Measurements from ENCODE around the gene PRKCH.

Gene PRKCH

GRCh38 chr14:61453103-61453767 lies 131.9 kb downstream of the PRKCH start:
- TF ChIP-seq FOXP2 (optimal IDR thresholded peaks at IDR 0.05; ENCODE audit: borderline replicate concordance, extremely low read depth, extremely low read length, insufficient read depth): no peak
- TF ChIP-seq TAF1 (IDR thresholded peaks at IDR 0.05; ENCODE audit: borderline replicate concordance, insufficient read depth, low read length): no peak
- TF ChIP-seq SIN3A (IDR thresholded peaks at IDR 0.05; ENCODE audit: borderline replicate concordance, insufficient read depth, low read length): no peak
- no peak for TF ChIP-seq REST (IDR thresholded peaks at IDR 0.05; ENCODE audit: insufficient read depth in 1 of 2, low read depth in 2 of 2, low read length in 2 of 2)
- no peak for TF ChIP-seq POLR2AphosphoS5 (IDR thresholded peaks at IDR 0.05; ENCODE audit: low read depth, low read length)

GRCh38 chr14:61454545-61454944 lies 133.2 kb downstream of the PRKCH start:
- TF ChIP-seq SIN3A (IDR thresholded peaks at IDR 0.05; ENCODE audit: borderline replicate concordance, insufficient read depth, low read length) (no peak), REST (IDR thresholded peaks at IDR 0.05; ENCODE audit: insufficient read depth in 1 of 2, low read depth in 2 of 2, low read length in 2 of 2) (no peak), FOXP2 (optimal IDR thresholded peaks at IDR 0.05; ENCODE audit: borderline replicate concordance, extremely low read depth, extremely low read length, insufficient read depth) (no peak), TAF1 (IDR thresholded peaks at IDR 0.05; ENCODE audit: borderline replicate concordance, insufficient read depth, low read length) (no peak), POLR2AphosphoS5 (IDR thresholded peaks at IDR 0.05; ENCODE audit: low read depth, low read length) (no peak)

- TF ChIP-seq FOXP2 (optimal IDR thresholded peaks at IDR 0.05; ENCODE audit: borderline replicate concordance, extremely low read depth, extremely low read length, insufficient read depth): no peak
- TF ChIP-seq SIN3A (IDR thresholded peaks at IDR 0.05; ENCODE audit: borderline replicate concordance, insufficient read depth, low read length): no peak
- TF ChIP-seq REST (IDR thresholded peaks at IDR 0.05; ENCODE audit: insufficient read depth in 1 of 2, low read depth in 2 of 2, low read length in 2 of 2): no peak
- TF ChIP-seq POLR2AphosphoS5 (IDR thresholded peaks at IDR 0.05; ENCODE audit: low read depth, low read length): no peak
- TF ChIP-seq TAF1 (IDR thresholded peaks at IDR 0.05; ENCODE audit: borderline replicate concordance, insufficient read depth, low read length): no peak
These were observed 134.0 kb downstream of the PRKCH start for GRCh38 chr14:61455351-61455750.

GRCh38 chr14:61456720-61457119 lies 135.3 kb downstream of the PRKCH start:
- no peak for TF ChIP-seq TAF1 (IDR thresholded peaks at IDR 0.05; ENCODE audit: borderline replicate concordance, insufficient read depth, low read length)
- TF ChIP-seq REST (IDR thresholded peaks at IDR 0.05; ENCODE audit: insufficient read depth in 1 of 2, low read depth in 2 of 2, low read length in 2 of 2): no peak
- no peak for TF ChIP-seq SIN3A (IDR thresholded peaks at IDR 0.05; ENCODE audit: borderline replicate concordance, insufficient read depth, low read length)
- TF ChIP-seq POLR2AphosphoS5 (IDR thresholded peaks at IDR 0.05; ENCODE audit: low read depth, low read length): no peak
- no peak for TF ChIP-seq FOXP2 (optimal IDR thresholded peaks at IDR 0.05; ENCODE audit: borderline replicate concordance, extremely low read depth, extremely low read length, insufficient read depth)
